HG02970 (cell line): ENCODE results near the gene SLC25A15.
"Not testable (repeated sequence)": the region's sequence is repeated elsewhere in the genome, so short reads cannot be mapped to it uniquely, and the experiment has no call there.

Source experiments
- ATAC-seq: cut with Tn5 transposase; IDR thresholded peaks from one replicate; pipeline ENCODE4 v1.9.1; 2021; ENCODE audit warnings: mild to moderate bottlenecking, moderate library complexity, moderate number of reproducible peaks; ENCODE audit not compliant: unreplicated experiment, low FRiP score

The SLC25A15 gene

DNA sequence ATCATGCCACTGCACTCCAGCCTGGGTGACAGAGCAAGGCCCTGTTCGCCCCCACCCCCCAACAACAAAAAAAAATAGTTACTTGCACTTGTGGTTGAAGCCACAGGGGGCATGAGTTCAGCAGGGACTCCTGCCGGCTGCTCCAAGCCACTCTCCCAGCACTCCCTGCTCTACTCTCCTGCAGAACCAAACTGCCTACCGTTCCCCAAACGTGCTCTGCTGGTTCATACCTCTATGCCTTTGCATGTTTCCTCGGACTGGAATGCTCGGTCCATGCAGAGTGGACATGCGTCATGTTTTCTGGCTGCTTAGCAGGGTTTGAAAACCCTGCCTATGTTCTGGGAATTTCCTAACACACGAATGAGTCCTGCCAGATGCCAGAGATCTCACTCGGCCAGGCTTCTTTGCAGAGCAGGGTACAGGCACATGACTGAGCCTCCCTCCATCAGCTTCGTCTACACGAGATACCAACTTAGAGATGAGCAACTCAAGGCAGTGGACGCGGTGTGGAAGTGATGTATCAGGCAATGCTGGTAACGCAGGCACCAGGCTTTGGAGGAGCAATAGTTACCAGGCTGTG is 8.5 kb upstream of the SLC25A15 start:
- ATAC-seq = no peak

DNA sequence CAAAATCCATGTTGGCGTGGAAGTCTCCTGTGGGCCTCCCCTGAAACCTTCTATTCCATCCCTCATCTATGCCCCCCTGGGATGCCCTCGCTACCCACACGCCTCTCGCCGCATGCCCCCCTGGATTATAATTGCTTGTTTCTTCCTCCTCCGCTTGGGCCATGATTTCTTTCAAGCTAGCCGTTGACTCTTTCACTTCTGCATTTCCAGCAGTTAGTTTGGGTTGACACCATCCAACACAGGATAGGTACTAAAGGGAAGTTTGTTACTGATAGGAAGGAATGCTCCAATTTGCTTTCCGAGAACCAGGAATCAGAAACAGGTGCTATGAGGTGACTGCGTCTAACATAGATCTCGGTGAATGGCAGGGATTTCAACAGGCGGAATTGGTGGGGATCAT is 7.7 kb upstream of the SLC25A15 start:
- ATAC-seq = no peak

DNA sequence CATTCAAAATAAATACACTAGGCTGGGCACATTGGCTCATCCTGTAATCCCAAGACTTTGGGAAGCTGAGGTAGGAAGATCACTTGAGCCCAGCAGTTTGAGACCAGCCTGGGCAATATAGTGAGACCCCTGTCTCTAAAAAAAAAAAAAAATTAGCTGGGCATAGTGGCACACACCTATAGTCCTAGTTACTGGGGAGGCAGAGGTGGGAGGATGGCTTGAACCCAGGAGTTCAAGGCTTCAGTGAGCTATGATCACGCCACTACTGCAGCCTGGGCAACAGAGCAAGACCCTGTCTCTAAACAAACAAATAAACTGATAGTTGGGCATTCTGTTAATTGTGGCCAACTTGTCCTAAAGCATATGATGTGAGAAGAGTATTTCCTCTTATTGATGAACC is 6.4 kb upstream of the SLC25A15 start:
- ATAC-seq = not testable (repeated sequence)

DNA sequence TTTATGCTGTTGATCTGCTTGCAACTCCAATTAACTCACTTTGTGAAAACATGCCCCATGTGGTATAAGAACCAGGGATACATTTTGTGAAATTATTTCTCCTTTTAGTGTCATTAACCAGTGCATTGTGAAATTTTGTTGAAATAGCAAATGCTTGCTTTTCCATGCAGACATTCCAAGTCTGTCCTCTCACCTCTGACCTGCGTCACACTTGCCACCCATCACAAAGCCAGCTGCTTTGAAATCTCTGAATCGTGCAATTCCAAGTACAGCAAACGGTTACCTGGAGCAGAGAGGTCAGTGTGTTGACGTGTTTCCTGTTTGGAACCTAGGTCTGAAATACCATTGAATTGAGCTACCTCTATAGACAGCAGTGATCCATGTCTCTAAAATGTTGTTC is 4.9 kb upstream of the SLC25A15 start:
- no peak for ATAC-seq

DNA sequence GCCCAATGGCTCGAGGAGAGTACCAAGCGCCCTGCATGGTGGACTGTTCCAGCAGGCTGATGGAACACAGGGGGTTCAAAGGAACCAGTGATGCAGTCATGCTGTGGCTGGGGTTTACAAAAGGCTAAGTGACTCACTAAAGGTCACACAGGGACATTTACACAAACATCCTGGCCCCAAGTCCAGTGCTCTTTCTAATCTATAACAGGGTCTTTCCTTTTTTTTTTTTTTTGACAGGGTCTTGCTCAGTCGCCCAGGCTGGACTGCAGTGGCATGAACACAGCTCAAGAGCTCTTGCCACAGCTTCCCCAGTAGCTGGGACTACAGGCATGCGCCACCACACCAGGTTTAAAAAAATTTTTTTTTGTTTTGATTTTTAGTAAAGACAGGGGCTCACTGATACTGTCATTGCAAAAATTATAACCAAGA is 2.8 kb upstream of the SLC25A15 start:
- ATAC-seq = no peak

DNA sequence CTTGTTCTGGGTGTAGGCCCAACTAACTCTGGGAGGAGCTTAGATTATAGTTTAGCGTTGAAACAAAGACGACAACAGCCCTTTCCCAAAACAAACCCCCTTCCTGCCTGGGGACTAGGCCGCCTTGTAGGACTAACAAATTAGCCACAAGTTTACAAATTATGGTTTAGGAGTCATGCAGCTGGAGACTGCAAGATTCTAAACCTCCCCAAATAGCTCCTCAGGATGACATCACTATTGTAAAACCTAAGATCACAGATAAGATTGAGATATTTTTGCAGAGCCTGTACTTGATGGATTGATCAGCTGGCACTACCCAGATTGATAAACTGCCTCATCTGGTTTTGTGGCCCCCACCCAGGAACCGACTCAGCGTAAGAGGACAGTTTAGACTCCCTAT is 2.3 kb upstream of the SLC25A15 start:
- ATAC-seq = no peak

DNA sequence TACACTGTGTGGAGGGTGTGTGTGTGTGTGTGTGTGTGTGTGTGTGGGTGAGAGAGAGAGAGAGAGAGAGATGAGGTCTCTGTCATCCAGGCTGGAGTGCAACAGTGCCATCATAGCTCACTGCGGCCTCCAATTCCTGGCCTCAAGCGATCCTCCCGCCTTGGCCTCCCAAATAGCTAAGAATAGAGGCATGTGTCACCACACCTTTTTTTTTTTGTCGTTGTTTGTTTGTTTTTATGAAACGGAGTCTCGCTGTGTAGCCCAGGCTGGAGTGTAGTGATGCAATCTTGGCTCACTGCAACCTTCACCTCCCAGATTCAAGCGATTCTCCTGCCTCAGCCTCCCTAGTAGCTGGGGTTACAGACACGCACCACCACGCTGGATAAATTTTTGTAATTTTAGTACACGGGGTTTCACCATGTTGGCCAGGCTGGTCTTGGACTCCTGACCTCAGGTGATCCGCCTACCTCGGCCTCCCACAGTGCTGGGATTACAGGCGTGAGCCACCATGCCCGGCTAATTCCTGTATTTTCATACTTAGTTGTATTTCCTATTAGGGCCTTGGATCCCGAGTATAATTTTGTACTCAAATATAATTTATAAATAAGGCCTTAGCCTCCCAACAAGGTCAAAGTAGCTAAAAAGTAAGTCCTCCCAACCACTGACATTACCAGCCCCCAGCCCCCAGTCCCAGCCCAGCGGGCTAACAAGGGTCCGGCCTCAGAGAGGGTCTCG is 704 bp upstream of the SLC25A15 start:
- not testable (repeated sequence) for ATAC-seq

DNA sequence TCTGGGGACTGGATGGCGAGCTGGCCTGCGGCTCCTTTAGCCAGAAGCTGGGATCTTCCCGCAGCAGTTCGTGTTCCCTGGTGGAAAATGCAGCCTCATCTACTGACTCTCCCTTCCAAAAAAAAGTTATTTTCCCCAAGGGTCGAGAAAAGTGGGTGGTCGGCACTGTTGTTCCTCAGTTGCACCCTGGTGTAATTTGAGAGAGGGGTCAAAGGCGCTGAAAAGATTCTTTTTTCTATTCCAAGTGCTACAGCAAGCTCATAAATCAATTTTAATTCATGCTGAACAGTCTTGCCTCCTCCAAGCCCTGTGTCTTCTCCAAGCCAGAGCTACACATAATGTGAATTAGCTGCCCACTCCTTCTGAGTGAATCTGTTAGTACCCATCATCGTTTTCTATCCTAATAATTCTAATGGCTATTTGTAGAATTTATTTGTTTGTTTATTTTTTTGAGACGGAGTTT is 774 bp downstream of the SLC25A15 start:
- no peak for ATAC-seq

DNA sequence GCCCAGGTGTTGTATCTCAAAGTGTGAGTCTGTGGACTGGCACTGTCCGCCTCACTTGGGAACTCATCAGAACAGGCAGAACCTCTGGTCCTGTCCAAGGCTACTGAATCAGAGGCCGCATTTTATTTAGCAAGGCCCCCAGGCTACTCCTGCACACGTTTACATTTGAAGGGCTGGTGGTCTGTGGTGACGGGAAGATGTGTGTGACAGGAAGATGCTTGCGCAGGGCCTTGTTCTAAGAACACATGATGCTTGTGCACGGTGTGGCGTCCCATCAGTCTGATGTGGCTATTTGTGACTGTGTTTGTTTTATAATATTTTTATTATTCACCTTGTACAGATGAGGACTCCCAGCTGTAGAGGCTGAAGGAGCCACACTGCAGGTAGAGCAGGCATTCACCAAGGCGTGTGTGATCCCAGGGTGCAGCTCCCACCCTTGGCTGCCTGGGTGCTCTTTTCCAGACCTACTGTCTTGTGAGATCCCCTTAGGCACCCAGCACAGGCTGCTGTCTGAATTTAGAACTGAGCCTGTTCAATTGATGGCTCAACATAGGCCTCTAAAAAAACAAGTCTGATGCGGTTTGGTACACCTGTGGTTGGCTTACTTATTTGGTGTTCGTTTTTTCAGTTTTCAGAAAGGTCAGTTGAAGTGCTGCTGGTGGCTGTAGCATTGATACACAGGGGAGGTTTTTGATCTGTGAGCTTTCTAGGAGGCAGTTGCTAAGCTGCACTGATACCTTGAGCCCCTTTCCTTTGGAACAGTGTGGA is 3.1 kb downstream of the SLC25A15 start:
- no peak for ATAC-seq

DNA sequence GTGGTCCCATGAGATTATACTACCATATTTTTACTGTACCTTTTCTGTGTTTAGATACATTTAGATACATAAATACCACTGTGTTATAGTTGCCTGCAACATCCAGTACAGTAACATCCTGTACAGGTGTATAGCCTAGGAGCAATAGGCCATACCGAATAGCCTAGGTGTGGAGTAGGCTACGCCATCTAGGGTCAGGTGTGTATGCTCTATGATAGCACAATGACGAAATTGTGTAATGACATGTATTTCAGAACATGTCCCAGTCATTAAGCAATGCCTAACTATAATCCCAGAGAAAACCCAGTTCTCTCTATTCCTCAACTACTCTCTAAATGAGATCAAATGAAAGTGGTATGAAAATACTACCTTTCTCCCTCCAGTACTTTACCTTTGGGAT is 3.9 kb downstream of the SLC25A15 start:
- no peak for ATAC-seq

DNA sequence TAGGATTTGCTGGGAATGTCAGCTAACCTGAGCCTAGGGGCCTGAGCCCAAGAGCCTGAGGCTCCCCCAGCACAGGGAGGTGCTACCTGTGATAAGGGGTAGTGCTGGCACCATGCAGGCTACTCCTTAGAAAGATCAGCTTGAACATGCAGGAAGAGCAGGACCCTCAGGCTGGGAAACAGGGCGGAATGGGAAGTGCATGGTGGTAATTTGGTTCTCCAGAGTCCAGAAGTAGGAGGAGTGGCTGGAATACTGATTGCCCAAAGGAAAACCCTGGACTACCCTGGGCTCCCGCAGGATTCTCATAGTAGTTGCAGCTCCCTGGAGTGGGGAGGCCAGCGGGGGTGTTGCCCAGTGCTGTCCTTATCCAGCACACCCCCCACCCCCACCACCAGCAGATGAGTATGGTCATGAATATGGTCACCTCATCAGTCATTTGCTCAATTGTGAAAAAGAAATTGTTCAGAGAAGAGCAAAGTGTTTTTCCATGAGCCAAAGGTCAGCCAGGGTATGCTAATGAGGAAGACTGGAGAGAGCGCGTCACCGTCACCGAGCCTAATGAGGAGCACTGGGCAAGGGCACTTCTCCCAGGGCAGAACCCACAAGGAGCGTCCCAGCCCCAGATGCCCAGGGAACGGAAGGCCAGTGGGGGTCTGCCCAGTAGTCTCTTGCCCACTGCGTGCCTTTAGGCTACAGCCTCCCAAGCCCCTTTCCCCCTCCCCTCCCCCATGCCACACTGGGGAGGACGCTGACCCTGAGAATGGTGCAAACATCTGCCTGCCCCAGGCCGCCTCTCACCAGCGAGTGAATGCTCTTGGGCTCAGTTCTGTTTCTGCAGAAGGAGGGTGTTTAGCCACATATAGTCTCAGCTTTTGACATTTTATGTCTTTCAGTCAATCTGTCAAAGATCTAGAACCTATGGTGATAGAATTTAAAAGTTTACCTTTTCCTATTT is 5.3 kb downstream of the SLC25A15 start:
- ATAC-seq = no peak

DNA sequence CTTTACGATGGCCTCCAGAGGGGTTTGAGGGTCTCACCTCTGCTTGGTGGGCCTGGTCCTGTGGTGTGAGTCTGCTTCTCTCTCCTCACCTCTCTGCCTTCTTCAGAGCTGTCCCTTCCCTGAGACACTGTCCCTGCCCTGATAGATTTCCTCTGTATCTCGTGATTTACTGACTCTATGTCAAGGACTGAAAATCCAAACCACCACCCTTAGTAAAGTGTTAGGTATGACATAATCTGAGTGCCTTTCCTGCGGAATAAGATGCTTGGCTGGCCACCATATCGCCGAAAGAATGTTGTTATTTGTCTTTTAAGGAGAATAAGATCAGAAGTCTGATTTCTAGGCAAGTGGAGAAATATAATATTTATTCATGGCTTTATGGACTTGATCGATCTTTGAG is 7.2 kb downstream of the SLC25A15 start:
- ATAC-seq = no peak

DNA sequence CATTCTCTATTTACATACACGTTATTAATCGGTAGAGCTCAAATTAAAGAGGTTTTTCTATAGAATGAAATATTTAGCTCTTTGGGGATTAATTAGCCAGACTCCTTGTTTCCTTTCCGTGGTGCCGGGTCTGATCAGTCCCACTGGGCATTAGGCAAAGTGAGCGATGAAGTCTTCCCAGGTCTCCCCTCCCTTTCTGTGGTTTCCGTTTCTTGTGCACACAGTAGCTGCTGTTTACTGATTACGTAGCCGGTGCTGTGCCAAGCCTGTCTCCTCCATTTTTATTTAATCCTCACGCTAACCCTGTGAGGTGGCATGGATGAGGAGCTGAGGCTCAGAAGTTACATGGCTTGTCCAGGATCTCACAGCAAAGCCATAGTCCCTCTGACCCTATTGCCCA is 9.0 kb downstream of the SLC25A15 start:
- ATAC-seq = no peak

DNA sequence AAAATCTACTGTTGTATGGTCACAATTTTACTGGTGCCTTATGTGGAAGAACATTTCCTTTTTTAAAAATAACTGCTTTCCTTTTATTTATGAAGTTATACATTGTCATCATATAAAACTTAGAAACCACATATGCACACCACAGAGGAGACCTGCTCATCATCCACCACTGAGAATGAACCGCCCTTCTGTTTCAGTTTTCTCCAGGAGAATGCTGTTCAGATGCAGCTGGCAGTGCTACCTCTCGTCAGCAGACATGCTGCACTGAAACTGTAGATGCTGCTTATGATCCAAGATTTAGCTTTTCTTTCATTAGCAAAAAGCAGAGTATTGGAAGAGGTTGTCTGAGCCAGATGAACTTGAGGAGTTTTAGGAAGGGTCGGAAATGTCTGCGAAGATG is 10.1 kb downstream of the SLC25A15 start:
- ATAC-seq = no peak

DNA sequence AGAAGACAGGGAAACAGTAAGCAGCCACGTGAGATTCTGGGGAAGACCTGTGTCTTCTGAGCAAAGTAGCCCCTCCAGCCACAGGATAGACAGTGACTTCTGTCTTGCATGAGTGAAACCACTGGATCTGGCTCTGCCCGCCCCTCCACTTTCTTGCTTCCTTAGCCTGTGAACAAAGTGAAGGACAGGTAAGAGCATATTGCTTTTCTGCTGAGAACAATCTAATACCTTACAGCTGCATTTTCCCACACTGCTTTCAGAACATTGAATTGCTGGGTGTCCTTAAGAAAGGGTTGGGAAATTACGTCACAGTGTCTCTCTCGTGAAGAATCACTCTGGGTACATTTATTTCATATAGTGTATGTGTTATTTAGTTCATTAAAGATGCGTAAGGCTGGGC is 11.1 kb downstream of the SLC25A15 start:
- no peak for ATAC-seq

DNA sequence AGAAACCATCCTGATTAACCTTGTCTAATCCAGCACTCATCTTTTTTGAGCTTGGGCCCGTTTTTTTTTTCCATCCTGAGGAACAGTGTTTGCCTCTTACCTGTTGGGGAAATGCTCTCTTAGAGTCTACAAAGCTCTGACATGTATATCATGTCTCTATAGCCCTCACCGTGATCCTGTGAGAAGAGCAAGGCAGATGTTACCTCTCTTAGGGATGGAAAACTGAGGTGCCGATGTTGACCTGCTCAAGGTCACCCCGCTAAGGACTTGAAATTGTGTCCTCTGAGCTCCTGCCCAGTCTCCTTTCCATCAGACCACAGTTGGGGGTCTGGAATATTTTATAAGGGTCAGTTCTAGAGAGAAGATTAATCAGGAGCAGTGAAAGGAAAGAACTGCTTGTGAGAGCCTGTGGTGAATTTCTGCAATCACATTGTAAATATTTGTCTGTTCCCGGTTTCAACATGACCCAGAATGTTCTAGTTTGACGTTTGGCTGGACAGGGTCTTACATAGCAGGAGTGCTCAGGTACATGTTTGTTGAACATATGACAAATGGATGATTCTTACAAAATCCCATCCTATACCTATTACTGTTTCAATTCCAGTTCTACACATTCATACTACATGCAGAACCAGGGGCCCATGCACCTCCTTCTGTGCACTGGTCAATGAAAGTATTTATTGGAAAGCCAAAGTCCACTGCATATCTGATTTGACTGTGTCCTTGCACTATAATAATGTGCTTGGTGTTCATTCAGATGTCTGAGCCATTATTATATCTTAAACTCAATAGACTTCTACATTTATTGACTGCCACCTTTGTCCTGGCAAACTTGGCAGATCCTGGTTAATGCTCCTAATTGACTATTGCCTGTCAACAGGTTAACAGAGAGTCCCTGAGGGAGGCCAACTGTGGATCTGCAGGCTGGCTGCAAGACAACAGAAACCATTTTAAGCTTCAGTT is 12.1 kb downstream of the SLC25A15 start:
- no peak for ATAC-seq

DNA sequence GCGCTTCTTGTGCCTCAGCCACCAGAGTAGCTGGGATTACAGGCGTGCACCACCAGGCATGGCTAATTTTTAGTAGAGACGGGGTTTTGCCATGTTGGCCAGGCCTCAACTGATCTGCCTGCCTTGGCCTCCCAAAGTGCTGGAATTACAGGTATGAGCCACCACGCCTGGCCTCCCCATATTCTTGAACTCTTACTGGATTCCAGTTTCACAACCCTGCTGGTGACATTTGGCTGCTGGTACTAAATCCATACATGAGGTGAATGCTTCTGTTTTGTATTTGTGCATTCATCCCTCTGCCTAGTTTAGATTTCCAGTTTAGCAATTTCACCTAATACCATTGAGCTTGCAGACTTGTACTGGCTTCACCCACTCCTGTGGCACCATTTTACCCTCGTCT is 13.9 kb downstream of the SLC25A15 start:
- no peak for ATAC-seq

DNA sequence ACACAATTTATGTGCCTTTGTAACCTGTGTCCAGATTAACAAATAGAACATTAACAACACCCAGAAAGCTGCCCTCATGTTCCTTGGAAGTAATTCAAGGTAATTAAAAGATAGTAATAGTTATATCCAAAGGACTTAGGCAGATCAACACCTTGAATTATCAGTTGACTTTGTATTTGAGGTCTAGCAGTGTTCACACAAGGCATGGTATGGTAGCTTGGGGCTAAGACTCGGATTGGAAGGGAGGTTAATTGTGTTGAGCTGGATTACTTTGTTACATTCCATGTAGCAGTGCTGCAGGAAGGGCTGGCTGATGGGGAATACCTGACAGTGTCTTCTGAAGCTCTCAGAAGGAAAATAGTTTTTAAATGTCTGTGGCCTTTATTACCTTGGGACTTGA is 16.8 kb downstream of the SLC25A15 start:
- no peak for ATAC-seq

DNA sequence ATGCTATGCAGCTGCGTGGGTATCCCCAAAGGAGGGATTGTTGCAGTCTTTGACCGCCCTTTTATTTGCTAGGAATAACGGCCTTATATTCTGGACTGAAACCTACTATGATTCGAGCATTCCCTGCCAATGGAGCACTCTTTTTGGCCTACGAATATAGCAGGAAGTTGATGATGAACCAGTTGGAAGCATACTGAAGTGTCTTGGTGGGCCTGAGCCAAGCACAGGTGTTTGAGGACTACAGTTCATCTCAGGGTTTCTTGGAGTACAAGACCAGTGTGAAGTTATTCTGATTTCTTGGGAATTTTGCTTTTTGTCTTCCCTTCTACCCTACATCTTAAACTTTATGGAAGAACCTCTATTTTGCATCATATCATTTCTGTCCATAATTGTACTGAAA is 20.1 kb downstream of the SLC25A15 start:
- no peak for ATAC-seq
